GM19328 (cell line): ENCODE data around the gene NPIPB8.
"Not testable (repeated sequence)": the region's sequence is repeated elsewhere in the genome, so short reads cannot be mapped to it uniquely, and the experiment has no call there.

Experiments used
- ATAC-seq: cut with Tn5 transposase; IDR thresholded peaks from one replicate; pipeline ENCODE4 v1.9.1; 2021; ENCODE audit warnings: mild to moderate bottlenecking, moderate library complexity; ENCODE audit not compliant: unreplicated experiment

The NPIPB8 gene

DNA sequence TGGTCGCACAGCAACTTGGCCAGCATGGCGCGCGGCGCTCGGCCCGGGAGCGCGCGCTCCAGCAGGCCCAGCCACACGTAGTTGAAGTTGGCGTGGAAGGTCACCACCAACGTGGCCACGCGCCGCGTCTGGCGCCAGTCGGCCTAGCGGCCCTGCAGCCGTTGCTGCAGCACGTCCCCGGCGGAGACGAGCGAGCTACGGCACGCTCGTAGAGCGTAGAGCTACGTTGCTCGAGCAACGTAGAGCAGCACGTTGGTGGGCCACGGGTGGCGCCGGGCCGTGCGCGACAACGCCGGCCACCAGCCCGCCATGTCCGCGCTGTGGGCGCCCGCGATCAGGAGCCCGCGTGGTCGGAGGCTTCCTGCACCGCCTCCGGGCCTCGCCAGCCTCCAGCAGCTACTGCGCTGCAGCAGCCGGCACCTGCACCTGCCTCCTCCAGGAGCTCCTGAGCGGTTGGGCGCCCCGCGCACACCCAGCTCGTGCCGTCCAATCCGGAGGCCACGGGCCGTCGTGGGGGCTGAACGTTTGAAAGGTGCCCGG lies 14.6 kb upstream of the NPIPB8 start:
- ATAC-seq, result no peak

DNA sequence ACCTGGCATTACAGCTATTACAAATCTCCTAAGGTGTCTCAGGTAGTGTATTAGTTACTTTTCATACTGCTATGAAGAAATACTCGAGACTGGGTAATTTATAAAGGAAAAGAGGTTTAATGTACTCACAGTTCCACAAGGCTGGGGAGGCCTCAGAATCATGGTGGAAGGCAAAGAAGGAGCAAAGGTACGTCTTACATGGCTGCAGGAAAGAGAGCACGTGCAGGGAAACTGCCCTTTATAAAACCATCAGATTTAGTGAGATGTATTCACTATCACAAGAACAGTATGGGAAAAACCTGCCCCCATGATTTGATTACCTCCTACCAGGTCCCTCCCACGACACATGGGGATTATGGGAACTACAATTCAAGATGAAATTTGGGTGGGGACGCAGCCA lies 7.0 kb upstream of the NPIPB8 start:
- not testable (repeated sequence) for ATAC-seq

DNA sequence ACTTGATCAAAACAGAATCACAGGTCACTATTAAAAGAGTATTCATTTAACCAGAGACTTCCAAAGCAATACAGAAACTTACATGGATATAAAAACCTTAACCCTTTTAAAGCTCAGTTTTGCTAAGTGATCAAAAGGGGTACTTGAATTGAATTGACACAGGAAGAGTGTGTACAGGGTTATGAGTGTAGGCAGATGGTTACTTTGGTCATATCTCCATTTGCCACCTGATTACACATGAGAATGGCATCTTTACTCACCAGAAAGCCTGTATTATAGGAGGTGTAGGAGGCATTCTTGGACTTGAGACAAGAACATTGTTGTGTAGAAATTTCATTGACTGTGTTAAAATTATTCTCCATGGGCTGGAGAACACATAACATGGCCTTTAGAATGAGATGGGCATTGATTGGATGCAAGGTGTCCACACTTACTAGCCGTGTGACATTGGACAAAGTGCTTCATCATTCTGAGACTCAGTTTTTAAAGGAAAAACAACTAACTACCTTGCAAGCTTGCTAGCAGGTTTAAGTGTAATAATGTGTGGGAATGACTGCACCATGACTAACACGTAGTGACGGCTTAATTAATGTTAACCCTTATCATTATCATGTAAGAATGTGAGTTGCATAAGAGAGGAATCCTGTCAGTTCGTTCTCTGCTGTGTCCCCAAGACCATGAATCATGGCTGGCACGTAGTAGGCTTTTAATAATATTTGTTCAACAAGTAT lies 1.6 kb upstream of the NPIPB8 start:
- ATAC-seq, result not testable (repeated sequence)

DNA sequence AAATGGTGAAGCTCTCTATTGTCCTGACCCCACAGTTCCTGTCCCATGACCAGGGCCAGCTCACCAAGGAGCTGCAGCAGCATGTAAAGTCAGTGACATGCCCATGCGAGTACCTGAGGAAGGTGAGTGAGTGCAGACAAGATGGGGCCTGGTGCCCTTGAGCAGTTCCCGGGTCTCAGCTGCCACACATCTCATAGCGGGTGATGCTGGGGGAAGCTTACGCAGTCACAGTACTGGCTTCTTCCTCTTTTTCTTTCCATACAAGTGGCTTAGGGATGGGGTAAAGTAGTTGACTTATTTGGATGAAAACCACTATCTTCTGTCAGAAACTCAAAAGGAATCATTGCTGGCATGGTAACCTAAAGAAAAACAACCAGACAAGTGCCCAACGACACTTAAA lies 494 bp downstream of the NPIPB8 start:
- ATAC-seq, result not testable (repeated sequence)

DNA sequence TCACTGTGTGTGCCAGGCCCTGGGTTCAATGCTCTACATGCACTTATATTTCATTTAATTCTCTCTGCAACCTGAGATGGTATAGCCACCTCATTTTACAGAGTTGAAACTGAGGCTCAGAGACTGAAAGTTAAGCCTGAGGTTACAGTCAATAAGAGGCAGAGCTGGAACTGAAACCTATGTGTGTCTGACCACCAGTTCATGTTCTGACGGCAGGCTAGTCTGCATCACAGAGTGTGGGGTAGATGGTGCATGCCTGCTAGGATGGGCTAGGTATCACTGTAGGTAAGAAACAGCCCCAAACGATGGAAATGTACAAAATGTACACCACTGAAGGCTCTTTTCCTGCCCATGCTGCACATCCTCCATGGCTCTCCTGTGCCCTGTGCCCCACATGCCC lies 2.1 kb downstream of the NPIPB8 start:
- not testable (repeated sequence) for ATAC-seq

DNA sequence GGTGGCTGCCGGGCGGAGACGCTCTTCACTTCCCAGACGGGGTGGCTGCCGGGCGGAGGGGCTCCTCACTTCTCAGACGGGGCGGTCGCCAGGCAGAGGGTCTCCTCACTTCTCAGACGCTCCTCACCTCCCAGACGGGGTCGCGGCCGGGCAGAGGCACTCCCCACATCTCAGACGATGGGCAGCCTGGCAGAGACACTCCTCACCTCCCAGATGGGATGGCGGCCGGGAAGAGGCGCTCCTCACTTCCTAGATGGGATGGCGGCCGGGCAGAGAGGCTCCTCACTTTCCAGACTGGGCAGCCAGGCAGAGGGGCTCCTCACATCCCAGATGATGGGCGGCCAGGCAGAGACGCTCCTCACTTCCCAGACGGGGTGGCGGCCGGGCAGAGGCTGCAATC lies 28.4 kb downstream of the NPIPB8 start:
- not testable (repeated sequence) for ATAC-seq

DNA sequence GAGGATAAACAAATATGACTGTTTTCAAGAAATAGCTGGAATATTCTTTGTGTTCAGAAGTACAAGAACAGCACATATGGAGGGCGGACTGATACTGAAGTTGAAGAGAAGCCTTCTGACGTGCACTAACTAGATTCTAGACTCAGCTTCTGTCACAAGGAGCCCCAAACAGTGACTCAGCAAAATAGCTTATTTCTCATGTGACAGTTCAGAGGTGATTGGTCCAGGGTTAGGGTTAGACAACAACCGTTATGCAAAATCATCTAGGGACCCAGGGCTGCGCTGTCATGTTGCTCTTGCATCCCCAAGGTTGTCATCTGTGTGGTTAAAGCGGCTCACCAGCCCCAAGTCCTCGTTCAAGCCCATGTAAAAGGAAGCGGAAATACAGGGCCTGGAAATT lies 29.6 kb downstream of the NPIPB8 start:
- ATAC-seq, result not testable (repeated sequence)

DNA sequence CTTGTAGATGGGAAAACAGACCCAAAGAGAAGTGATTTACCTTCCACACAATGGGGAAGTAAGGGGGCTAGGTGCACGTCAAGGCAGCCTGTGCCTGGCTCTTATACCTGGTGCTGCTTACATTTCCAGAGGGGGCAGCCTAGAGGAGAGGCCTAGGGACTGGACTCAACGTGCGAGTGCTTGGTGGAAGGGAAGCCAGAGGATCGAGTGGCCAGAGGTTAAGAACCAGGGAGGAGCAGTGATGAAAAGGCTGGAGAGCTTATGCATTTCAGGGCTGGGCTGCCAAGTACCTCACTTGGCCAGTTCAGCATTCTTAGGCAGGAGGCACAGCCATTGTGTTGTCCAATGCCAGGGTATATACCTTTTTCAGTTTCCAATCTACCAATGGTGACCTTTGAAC lies 30.3 kb downstream of the NPIPB8 start:
- ATAC-seq, result not testable (repeated sequence)

DNA sequence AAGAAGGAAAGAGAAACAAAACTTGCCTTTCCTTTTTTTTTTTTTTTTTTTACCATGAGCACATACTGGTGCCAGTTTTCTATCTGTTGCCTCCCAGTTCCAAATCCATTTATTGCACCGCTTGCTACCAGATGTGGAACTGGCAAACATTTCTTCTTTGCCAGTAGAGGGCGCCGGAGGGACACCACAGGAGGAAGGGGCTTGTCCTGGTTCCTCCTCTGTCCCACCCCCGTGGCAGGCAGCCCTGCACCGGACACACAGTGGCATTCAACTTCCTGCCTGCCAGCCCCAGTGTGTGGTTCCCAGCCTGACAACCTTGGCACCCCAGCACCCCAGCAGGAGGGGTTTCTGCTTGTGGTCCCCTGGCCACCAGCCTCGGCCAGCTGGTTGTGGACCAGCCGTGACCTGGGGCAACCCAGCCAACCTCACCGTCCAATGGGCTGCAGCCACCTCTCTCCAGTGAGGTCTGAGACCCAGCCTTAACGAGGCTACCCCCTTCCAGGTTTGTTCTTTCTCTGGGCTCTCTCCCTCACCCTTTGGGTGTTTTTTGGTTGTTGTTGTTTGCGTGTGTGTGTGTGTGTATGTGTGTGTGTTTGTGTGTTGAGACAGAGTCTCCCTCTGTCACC lies 50.6 kb downstream of the NPIPB8 start:
- peak; percentile 55 for ATAC-seq

DNA sequence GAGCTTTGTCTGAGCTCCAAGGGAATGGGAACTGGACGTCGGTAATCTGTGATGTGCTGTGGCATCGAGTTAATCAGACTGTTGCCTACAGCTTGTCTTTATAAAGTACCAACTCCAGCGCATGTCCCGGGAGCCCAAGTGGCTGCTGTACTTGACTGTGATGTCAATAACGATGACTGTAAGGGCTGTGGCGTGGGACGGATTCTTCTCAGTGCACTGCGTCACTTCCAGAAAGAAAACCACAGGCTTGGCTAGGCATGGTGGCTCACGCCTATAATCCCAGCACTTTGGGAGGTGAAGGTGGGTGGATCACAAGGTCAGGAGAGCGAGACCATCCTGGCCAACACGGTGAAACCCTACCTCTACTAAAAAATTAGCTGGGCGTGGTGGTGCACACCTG lies 51.6 kb downstream of the NPIPB8 start:
- ATAC-seq, result not testable (repeated sequence)

DNA sequence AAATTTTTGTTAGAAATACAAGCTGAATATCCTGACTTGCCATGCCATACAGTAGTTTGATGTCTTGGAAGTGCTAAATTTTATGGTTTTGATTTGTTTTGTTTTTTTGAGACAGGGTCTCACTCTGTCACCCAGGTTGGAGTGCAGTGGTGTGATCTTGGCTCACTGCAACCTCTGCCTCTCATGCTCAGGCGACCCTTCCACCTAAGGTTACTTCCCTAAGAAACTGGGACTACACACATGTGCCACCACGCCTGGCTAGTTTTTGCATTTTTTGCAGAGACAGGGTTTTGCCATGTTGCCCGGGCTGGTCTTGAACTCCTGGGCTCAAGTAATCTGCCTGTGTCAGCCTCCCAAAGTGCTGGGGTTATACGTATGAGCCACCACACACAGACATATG lies 53.9 kb downstream of the NPIPB8 start:
- ATAC-seq, result not testable (repeated sequence)

DNA sequence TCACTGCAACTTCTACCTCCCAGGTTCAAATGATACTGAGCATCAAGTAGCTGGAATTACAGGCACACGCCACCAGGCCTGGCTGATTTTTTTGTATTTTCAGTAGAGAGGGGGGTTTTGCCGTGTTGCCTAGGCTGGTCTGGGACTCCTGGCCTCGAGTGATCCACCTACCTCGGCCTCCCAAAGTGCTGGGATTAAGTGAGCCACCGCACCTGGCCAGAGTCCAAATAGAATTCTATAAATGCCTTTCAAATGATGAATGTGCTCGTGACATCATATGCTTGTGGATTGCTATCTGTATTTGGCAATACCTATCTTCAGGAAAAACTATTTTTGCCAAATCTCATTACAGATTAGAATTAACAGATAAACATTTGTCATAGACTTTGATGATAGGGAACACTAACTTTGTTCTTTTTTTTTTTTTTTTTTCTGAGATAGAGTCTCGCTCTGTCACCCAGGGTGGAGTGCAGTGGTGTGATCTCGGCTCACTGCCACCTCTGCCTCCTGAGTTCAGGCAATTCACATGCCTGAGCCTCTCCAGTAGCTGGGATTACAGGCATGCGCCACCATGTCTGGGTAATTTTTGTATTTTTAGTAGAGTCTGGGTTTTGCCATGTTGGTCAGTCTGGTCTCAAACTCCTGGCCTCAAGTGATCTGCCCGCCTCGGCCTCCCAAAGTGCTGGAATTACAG lies 55.5 kb downstream of the NPIPB8 start:
- not testable (repeated sequence) for ATAC-seq

DNA sequence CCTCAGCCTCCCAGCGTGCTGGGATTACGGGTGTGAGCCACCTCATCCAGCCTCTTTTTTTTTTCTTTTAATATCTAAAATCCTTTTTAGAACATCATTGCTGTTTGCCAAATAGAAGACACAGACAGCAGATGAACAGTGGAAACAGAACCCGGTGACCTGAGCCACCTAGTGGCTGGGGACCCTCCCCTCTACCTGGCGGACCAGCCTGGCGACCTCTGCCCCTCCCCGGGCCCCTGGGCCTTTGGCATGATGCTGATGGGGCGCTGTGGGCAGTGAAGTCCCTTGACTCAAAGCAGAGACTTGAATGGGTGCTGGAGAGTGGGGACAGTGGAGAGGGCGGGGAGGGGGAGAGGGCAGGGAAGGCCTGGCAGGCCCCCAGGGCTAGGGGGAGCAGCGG lies 61.9 kb downstream of the NPIPB8 start:
- not testable (repeated sequence) for ATAC-seq

DNA sequence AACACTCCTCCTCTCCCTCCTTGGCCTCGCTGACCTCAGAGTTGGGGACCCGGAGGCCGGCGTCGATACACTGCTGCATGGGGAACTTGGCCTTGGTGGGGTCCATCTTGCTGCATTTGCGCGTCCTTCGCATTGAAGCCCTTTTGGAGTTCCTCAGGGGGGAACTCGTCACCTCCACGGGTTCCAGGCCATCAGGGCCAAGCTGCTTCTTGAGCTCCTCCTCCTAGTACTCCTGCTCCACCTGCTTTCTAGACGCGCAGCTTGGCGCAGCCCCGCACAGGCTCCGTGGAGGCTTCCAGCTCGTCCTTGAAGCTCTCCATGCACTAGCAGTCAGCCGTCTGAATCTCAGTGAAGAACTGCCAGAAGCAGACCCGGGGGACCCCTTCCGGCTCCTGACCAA lies 62.5 kb downstream of the NPIPB8 start:
- ATAC-seq, result not testable (repeated sequence)

DNA sequence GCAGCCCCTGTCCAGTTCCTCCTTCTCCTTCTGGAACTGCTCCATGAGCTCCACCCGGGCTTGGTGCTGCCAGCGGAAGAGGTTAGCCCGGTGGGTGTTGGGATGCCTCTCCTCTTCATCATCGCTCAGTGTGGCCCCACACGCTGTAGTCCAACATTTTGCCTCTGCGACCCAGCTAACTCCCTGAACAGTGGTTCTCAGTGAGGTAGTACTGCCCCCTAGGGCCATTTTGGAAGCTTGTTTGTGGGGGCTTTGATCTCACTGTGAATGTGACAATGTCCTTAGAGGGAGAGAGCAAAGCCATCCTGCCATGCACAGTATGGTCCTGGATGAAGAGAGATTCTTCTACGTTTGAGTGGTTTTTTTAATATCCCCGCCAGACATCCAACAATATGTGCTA lies 63.5 kb downstream of the NPIPB8 start:
- ATAC-seq, result not testable (repeated sequence)

DNA sequence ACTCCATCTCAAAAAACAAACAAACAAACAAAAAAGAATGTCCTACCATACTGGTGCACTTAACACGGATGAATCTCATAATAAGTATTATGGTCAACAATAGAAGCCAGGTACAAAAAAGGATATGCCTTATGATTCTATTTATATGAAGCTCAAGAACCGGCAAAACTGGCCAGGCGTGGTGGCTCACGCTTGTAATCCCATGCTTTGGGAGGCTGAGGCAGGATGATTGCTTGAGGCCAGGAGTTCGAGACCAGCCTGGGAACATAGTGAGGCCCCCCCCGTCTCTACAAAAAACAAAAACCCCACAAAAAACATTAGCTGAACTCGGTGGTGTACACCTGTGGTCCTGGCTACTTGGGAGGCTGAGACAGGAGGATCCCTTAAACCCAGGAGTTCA lies 66.4 kb downstream of the NPIPB8 start:
- ATAC-seq, result not testable (repeated sequence)
